Adrenal gland (tissue), 12 donors: ENCODE measurements around the gene MATN1. TPM values are rescaled to one million over a fixed set of nuclear protein-coding genes. Genes with fewer than 3 reads are reported as not detected.

Experiments used
- DNase-seq, 7 donors: peaks; one replicate each; pipeline ENCODE4 v3.0.0-alpha.2; 2019 to 2020
- H3K27ac ChIP-seq, 5 donors: fragments of 200-600 bp; sonication (generic) in 4 of 5; 1 replicate in 3 of 5; 2 replicates in 2 of 5; pipeline versions ENCODE4 v1.5.1 to v1.8.0; 2016 to 2020; ENCODE audit warnings: mild to moderate bottlenecking in 1 of 5
- H3K27me3 ChIP-seq: fragments of 200-600 bp; 2 replicates; pipeline ENCODE4 v1.8.0; 2021
- H3K36me3 ChIP-seq, 2 donors: fragments of 200-600 bp; replicated peaks in 1 of 2; 1 replicate in 1 of 2; 2 replicates in 1 of 2; pipeline versions ENCODE4 v1.5.1 to v1.8.0; 2018 to 2022
- H3K4me1 ChIP-seq, 2 donors: fragments of 200-600 bp; replicated peaks in 1 of 2; 1 replicate in 1 of 2; 2 replicates in 1 of 2; pipeline versions ENCODE4 v1.5.1 to v1.8.0; 2018 to 2021
- H3K4me3 ChIP-seq, 4 donors: fragments of 200-600 bp; sonication (generic) in 3 of 4; one replicate each; pipeline ENCODE4 v1.5.1; 2016 to 2018
- H3K9me3 ChIP-seq, 3 donors: fragments of 200-600 bp; sonication (generic) in 1 of 3; replicated peaks in 1 of 3; 1 replicate in 2 of 3; 2 replicates in 1 of 3; pipeline versions ENCODE4 v1.5.1 to v1.8.0; 2016 to 2021
- CTCF ChIP-seq, 6 experiments: fragments of 450-650 bp in 4 of 6; fragments of 200-600 bp in 2 of 6; sonication (generic) in 1 of 6; IDR thresholded peaks; 1 replicate in 5 of 6; 2 replicates in 1 of 6; pipeline versions ENCODE4 v1.5.1 to v1.8.0; 2016 to 2021; ENCODE audit warnings: antibody characterized with exemption in 6 of 6, mild to moderate bottlenecking in 2 of 6, moderate library complexity in 1 of 6
- POLR2A ChIP-seq, 2 donors: fragments of 450-650 bp; IDR thresholded peaks; one replicate each; pipeline ENCODE4 v1.6.1; 2017; ENCODE audit warnings: antibody characterized with exemption in 2 of 2, mild to moderate bottlenecking in 2 of 2, moderate library complexity in 1 of 2
- WGBS, 4 donors: extraction: QIAGEN DNeasy Blood & Tissue Kit in 2 of 4; methylation state at CpG; one replicate each; pipeline versions ENCODE4 v1.1.5 to v1.1.7; 2013 to 2017; 5-methylcytosine and 5-hydroxymethylcytosine counted together
- intact Hi-C, 2 donors: fragments of 100-400 bp; cut with DNase I; formaldehyde crosslinking; loops; one replicate each; pipeline versions ENCODE4 v1.14.1 to v1.15.0; 2022 to 2023
- polyA plus RNA-seq, 3 donors: library from polyadenylated mRNA; stranded (reverse); fragments of 200-250 nt in 2 of 3; fragments of 350-450 nt in 1 of 3; fragmentation: Illumina TruSeq in 1 of 3; extraction: RNeasy Lipid Tissue Mini Kit (QIAGEN cat#74804) in 1 of 3; gene quantifications; one replicate each; pipeline ENCODE4 v1.2.3, GENCODE V29; 2013 to 2014
- total RNA-seq, 9 donors: library from RNA; depleted of rRNA in 4 of 9; stranded (reverse); fragments of >200 nt in 4 of 9; fragments of 120-200 nt in 1 of 9; fragmentation: NEBNext Ultra II Directional in 1 of 9; extraction: Animal tissue kit (Norgen Biotek cat#: 25700) in 1 of 9; gene quantifications; one replicate each; pipeline versions ENCODE4 v1.1.0 to v1.2.4, GENCODE V29; 2013 to 2023
- donor health status: healthy with polysubstance abuse.
- donor health status: Bipolar disorder and iron deficiency.
- donor health status: DM: yes; HTN: yes; CAD: no.
- donor health status: DM: no; HTN: no; CAD: no.
- donor health status: DM: no; HTN: no; CAD: no.
- donor health status: DM: yes; HTN: yes; CAD: no.

The MATN1 gene
- total and polyA plus RNA-seq, 12 donors = 0.05 to 0.55 (median 0.18) TPM; not detected in 6

GRCh38 chr1:30673395-30673794 lies 50.0 kb downstream of the MATN1 start:
- H3K36me3 ChIP-seq = no peaks in the 10 kb centered on the region
- no peak overlapping the region for H3K4me3 ChIP-seq
- DNase-seq = no peak
- intact Hi-C loops = no loop called here
- WGBS, 4 donors = 56 to 86% (median 65%) methylated on average over 3 of the region's 3 CpGs
- H3K27me3 ChIP-seq = peaks cover 7% of the 10 kb centered on the region
- TF ChIP-seq POLR2A (IDR thresholded peaks at IDR 0.05) (no peak), CTCF (IDR thresholded peaks at IDR 0.05) (no peak)
- H3K27ac ChIP-seq = no peak overlapping the region
- H3K4me1 ChIP-seq = no peaks in the 10 kb centered on the region
- peaks cover 0 to 8% (median 0%) of the 10 kb centered on the region in 3 donors for H3K9me3 ChIP-seq

- H3K27me3 ChIP-seq = peaks cover 7% of the 10 kb centered on the region
- no peak overlapping the region for H3K4me3 ChIP-seq
- DNase-seq = no peak
- H3K4me1 ChIP-seq = no peaks in the 10 kb centered on the region
- 88 to 95% (median 89%) methylated on average over 1 of the region's 1 CpG for WGBS, 4 donors
- H3K9me3 ChIP-seq = peaks cover 0 to 8% (median 0%) of the 10 kb centered on the region in 3 donors
- intact Hi-C loops = no loop called here
- no peaks in the 10 kb centered on the region for H3K36me3 ChIP-seq
- TF ChIP-seq POLR2A (IDR thresholded peaks at IDR 0.05) (no peak), CTCF (IDR thresholded peaks at IDR 0.05) (no peak)
- no peak overlapping the region for H3K27ac ChIP-seq
Measured at GRCh38 chr1:30672661-30673060, 50.7 kb downstream of the MATN1 start.

- 52 to 60% (median 54%) methylated on average over 8 to 9 of the region's 9 CpGs for WGBS, 4 donors
- Histone ChIP-seq H3K27ac (no peak overlapping the region), H3K36me3 (no peaks in the 10 kb centered on the region), H3K4me3 (no peak overlapping the region), H3K9me3 (peaks cover 0 to 8% (median 0%) of the 10 kb centered on the region in 3 donors), H3K27me3 (no peaks in the 10 kb centered on the region), H3K4me1 (no peaks in the 10 kb centered on the region)
- TF ChIP-seq POLR2A (IDR thresholded peaks at IDR 0.05) = no peak
- TF ChIP-seq CTCF (IDR thresholded peaks at IDR 0.05) = no peak
- DNase-seq = no peak
- intact Hi-C loops = no loop called here
Measured at GRCh38 chr1:30670240-30671060, 52.9 kb downstream of the MATN1 start.

GRCh38 chr1:30668546-30669327 lies 54.6 kb downstream of the MATN1 start:
- Histone ChIP-seq H3K27me3 (no peaks in the 10 kb centered on the region), H3K36me3 (no peaks in the 10 kb centered on the region), H3K9me3 (peaks cover 0 to 3% (median 0%) of the 10 kb centered on the region in 3 donors), H3K27ac (no peak overlapping the region), H3K4me3 (no peak overlapping the region), H3K4me1 (no peaks in the 10 kb centered on the region)
- DNase-seq = no peak
- intact Hi-C loops = no loop called here
- 87 to 96% (median 93%) methylated on average over 3 to 6 of the region's 6 CpGs for WGBS, 4 donors
- TF ChIP-seq POLR2A (IDR thresholded peaks at IDR 0.05) = no peak
- TF ChIP-seq CTCF (IDR thresholded peaks at IDR 0.05) = no peak
